Measurements from ENCODE around the gene EBNA1BP2. TPM values are rescaled to one million over a fixed set of nuclear protein-coding genes. Genes with fewer than 3 reads are reported as not detected.
"Not testable (repeated sequence)": the region's sequence is repeated elsewhere in the genome, so short reads cannot be mapped to it uniquely, and the experiment has no call there.

The EBNA1BP2 gene
- total RNA-seq, 1 experiment from 2014 or later, result 274 TPM

DNA sequence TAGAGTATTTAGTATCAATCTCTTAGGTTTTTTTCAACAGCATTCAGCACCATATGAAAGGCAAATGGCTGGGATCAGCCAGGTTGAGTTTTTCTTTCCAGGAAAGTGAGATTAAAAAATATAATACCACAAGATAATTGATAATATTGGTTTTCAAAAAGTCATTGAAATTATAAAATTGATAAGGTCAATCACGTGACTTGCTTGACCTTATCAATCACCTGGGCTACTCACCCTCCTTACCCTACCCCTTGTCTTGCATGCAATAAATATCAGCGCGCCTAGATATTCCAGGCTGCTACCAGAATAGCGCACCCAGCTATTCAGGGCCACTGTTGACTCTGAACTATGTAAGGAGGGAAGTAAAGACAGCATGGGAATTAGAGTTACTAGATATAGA, 31.5 kb downstream of the EBNA1BP2 start:
- no peak for DNase-seq
- POLR2A ChIA-PET (ENCODE audit: unreplicated experiment), result no interaction called here
- BruUV-seq (replicated peaks), result no TSS peak
- no peak overlapping the region for H3K27ac ChIP-seq (ENCODE audit: low read length)
- no peaks in the 10 kb centered on the region for H3K9me2 ChIP-seq (replicated peaks; ENCODE audit: low read length)
- no peak for TF ChIP-seq EZH2phosphoT487 (IDR thresholded peaks at IDR 0.05; ENCODE audit: borderline replicate concordance, low read length)
- TF ChIP-seq EZH2 (IDR thresholded peaks at IDR 0.05; ENCODE audit: low read length, unreplicated experiment), result no peak
- TF ChIP-seq, protein P1, sequence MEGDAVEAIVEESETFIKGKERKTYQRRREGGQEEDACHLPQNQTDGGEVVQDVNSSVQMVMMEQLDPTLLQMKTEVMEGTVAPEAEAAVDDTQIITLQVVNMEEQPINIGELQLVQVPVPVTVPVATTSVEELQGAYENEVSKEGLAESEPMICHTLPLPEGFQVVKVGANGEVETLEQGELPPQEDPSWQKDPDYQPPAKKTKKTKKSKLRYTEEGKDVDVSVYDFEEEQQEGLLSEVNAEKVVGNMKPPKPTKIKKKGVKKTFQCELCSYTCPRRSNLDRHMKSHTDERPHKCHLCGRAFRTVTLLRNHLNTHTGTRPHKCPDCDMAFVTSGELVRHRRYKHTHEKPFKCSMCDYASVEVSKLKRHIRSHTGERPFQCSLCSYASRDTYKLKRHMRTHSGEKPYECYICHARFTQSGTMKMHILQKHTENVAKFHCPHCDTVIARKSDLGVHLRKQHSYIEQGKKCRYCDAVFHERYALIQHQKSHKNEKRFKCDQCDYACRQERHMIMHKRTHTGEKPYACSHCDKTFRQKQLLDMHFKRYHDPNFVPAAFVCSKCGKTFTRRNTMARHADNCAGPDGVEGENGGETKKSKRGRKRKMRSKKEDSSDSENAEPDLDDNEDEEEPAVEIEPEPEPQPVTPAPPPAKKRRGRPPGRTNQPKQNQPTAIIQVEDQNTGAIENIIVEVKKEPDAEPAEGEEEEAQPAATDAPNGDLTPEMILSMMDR (conservative IDR thresholded peaks at IDR 0.05; ENCODE audit: low read depth, low read length), result no peak
- H2AFZ ChIP-seq (ENCODE audit: low read length), result no peak overlapping the region
- no peak overlapping the region for H3K9ac ChIP-seq (ENCODE audit: low read length)
- no peak for ATAC-seq
- H3K27me3 ChIP-seq (ENCODE audit: low read length), result no peaks in the 10 kb centered on the region
- peaks cover 28% of the 10 kb centered on the region for H3K4me1 ChIP-seq (ENCODE audit: insufficient read depth, low read length)
- intact Hi-C loops (cut with micrococcal nuclease), result no loop called here
- CTCF ChIA-PET, result no interaction called here
- H3K79me2 ChIP-seq (ENCODE audit: low read length), result no peaks in the 10 kb centered on the region
- H4K20me1 ChIP-seq (ENCODE audit: low read length), result no peaks in the 10 kb centered on the region
- no peaks in the 10 kb centered on the region for H3K36me3 ChIP-seq (ENCODE audit: low read depth, low read length)
- no peaks in the 10 kb centered on the region for H3K9me3 ChIP-seq (ENCODE audit: low read length)
- H3F3A ChIP-seq (ENCODE audit: low read length, unreplicated experiment), result no peaks in the 10 kb centered on the region
- H3K4me2 ChIP-seq (ENCODE audit: low read length), result no peak overlapping the region
- no peak overlapping the region for H3K4me3 ChIP-seq (ENCODE audit: low read length)

GRCh38 chr1:43140010-43140409, 32.1 kb downstream of the EBNA1BP2 start:
- no peak overlapping the region for H3K4me3 ChIP-seq (ENCODE audit: low read length)
- CTCF ChIA-PET, result no interaction called here
- H3K4me2 ChIP-seq (ENCODE audit: low read length), result no peak overlapping the region
- H3K27ac ChIP-seq (ENCODE audit: low read length), result no peak overlapping the region
- no peak overlapping the region for H3K9ac ChIP-seq (ENCODE audit: low read length)
- BruUV-seq (replicated peaks), result no TSS peak
- ATAC-seq, result no peak
- no peak for DNase-seq
- intact Hi-C loops (cut with micrococcal nuclease), result no loop called here
- no peak overlapping the region for H2AFZ ChIP-seq (ENCODE audit: low read length)
- TF ChIP-seq, protein P1 (conservative IDR thresholded peaks at IDR 0.05; ENCODE audit: low read depth, low read length), result no peak
- no peak for TF ChIP-seq EZH2 (IDR thresholded peaks at IDR 0.05; ENCODE audit: low read length, unreplicated experiment)
- TF ChIP-seq EZH2phosphoT487 (IDR thresholded peaks at IDR 0.05; ENCODE audit: borderline replicate concordance, low read length), result no peak
- no peaks in the 10 kb centered on the region for H3K79me2 ChIP-seq (ENCODE audit: low read length)
- no peaks in the 10 kb centered on the region for H3K9me3 ChIP-seq (ENCODE audit: low read length)
- no peaks in the 10 kb centered on the region for H3K9me2 ChIP-seq (replicated peaks; ENCODE audit: low read length)
- H3K27me3 ChIP-seq (ENCODE audit: low read length), result no peaks in the 10 kb centered on the region
- peaks cover 34% of the 10 kb centered on the region for H3K4me1 ChIP-seq (ENCODE audit: insufficient read depth, low read length)
- POLR2A ChIA-PET (ENCODE audit: unreplicated experiment), result no interaction called here
- no peaks in the 10 kb centered on the region for H3K36me3 ChIP-seq (ENCODE audit: low read depth, low read length)
- H3F3A ChIP-seq (ENCODE audit: low read length, unreplicated experiment), result no peaks in the 10 kb centered on the region
- no peaks in the 10 kb centered on the region for H4K20me1 ChIP-seq (ENCODE audit: low read length)

GRCh38 chr1:43139295-43139694, 32.8 kb downstream of the EBNA1BP2 start:
- H3K4me3 ChIP-seq (ENCODE audit: low read length); CTCF ChIA-PET; H3F3A ChIP-seq (ENCODE audit: low read length, unreplicated experiment); H4K20me1 ChIP-seq (ENCODE audit: low read length); H3K9ac ChIP-seq (ENCODE audit: low read length); POLR2A ChIA-PET (ENCODE audit: unreplicated experiment); BruUV-seq (replicated peaks); H3K36me3 ChIP-seq (ENCODE audit: low read depth, low read length); H3K27ac ChIP-seq (ENCODE audit: low read length); H2AFZ ChIP-seq (ENCODE audit: low read length); H3K9me3 ChIP-seq (ENCODE audit: low read length); DNase-seq; H3K9me2 ChIP-seq (replicated peaks; ENCODE audit: low read length); intact Hi-C loops (cut with micrococcal nuclease); H3K27me3 ChIP-seq (ENCODE audit: low read length); H3K79me2 ChIP-seq (ENCODE audit: low read length); ATAC-seq; H3K4me2 ChIP-seq (ENCODE audit: low read length): not testable (repeated sequence)
- H3K4me1 ChIP-seq (ENCODE audit: insufficient read depth, low read length), result peaks cover 33% of the 10 kb centered on the region

Measured in PC-3 (cell line).